HFF-Myc (cell line): ENCODE data around the gene CDC123.
A peak's percentile ranks its signal among the peaks of the same experiment; 100 is the strongest.
"Not testable (repeated sequence)": the region's sequence is repeated elsewhere in the genome, so short reads cannot be mapped to it uniquely, and the experiment has no call there.

Experiments used
- DNase-seq: peaks from one replicate; pipeline ENCODE4 v3.0.0-alpha.2; 2011; ENCODE audit warnings: low read depth; ENCODE audit errors: extremely low read depth
- H3K4me3 ChIP-seq: replicated peaks from 2 replicates; pipeline ENCODE4 v1.5.1; 2011; ENCODE audit warnings: low read depth, mild to moderate bottlenecking, control low read depth, low read length
- CTCF ChIP-seq: IDR thresholded peaks from 2 replicates; pipeline ENCODE4 v1.5.1; 2012; ENCODE audit warnings: mild to moderate bottlenecking, low read depth, low read length, control low read depth; ENCODE audit errors: missing control alignments

The CDC123 gene

GRCh38 chr10:12213621-12214020 is 17.6 kb downstream of the CDC123 start:
- no peak for TF ChIP-seq CTCF
- no peak overlapping the region for H3K4me3 ChIP-seq
- DNase-seq, result no peak

- DNase-seq, result no peak
- H3K4me3 ChIP-seq, result no peak overlapping the region
- no peak for TF ChIP-seq CTCF
Measured at GRCh38 chr10:12214093-12214492, 18.1 kb downstream of the CDC123 start.

GRCh38 chr10:12214763-12215218 is 18.8 kb downstream of the CDC123 start:
- TF ChIP-seq CTCF, result peak; percentile 64
- no peak for DNase-seq
- no peak overlapping the region for H3K4me3 ChIP-seq

- no peak for TF ChIP-seq CTCF
- no peak for DNase-seq
- no peak overlapping the region for H3K4me3 ChIP-seq
Measured at GRCh38 chr10:12218991-12219390, 23.0 kb downstream of the CDC123 start.

- no peak for DNase-seq
- no peak for TF ChIP-seq CTCF
- no peak overlapping the region for H3K4me3 ChIP-seq
Measured at GRCh38 chr10:12221323-12222298, 25.6 kb downstream of the CDC123 start.

GRCh38 chr10:12225444-12225843 is 29.5 kb downstream of the CDC123 start:
- TF ChIP-seq CTCF, result no peak
- no peak overlapping the region for H3K4me3 ChIP-seq
- DNase-seq, result no peak

GRCh38 chr10:12226438-12226837 is 30.4 kb downstream of the CDC123 start:
- not testable (repeated sequence) for H3K4me3 ChIP-seq, DNase-seq
